OCI-M2 (cell line): ENCODE results near the gene ACE.

Source experiments
- DNase-seq: peaks from one replicate; lab custom pipeline; 2025; ENCODE audit not compliant: unreplicated experiment; lab: John Stamatoyannopoulos, UW

ACE gene

DNA sequence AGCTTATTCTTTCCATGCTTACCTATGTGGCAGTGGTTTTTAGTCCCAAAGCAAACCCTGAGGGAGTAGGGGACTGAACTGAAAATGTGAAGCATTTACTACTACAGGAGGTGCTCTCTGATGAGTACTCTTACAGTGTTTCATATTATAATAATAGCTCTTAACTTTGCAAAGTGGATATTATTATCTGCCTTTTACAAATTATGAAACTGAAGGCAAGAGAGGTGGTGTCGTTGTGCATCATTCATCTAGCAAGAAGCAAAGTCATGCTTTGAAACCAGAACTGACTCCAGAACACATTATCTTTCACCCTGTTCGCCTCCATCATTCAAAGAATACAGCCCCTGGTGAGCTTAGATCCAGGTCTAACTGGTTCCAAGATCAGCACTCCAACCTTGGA lies 38.1 kb downstream of the ACE start:
- no peak for DNase-seq

DNA sequence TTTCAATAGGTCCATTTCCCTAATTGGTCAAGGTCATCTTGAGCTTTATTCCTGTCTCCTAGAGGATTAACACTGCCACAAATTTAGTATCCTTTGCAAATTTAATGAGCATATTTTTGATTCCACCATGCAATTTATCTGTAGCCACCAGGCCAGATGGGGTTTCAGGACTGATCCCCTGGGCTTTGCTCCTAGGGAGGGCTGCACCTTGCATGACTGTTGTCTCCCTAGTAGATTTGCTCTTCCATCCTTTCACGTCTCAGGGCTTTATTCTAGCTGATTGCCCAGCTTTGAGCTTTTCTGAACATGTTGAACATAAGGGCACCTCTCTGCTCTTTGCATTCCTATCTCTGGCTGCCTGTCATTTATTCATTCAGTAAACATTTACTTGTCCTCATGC lies 38.6 kb downstream of the ACE start:
- DNase-seq: no peak

DNA sequence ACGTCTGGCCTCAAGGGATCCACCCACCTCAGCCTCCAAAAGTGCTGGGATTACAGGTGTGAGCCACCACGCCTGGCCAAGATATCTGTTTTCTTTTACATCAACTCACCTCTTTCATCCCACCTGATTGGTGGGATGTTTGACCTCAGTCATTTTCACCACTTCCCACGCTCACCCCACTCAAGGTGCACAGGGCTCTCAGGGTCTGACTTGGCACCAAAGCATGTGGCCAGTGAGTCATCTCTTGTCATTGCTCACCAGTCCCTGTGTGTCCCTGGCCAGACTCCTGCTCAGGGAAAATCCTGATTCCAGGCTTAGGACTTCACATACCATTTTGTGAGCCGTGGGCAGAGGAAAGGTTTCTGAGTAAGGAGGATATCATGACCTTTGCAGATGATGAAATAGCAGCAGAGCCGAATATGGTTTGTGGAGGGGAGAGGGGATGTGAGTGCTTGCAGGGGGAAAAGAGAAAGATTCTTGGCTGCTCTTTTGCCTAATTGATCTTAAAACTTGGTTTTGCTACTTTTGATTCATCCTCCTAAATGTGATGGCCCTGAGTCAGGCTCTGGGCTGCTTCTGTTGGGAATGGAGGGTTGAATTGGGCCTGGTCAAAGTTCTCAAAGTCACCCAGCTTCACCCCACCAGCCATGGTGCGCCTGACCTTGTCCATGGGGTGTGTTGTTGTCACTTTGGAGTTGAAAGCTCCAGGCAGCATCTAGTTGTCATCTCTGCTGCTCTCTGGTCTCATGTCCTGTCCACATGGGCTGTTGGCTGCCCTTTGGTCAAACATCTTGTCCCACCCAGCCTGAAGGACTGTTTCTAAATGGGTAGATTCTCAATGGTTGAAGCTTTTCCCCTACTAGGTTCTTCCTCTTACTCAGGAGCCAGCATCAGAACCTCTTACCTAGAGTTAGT lies 40.3 kb downstream of the ACE start:
- no peak for DNase-seq

DNA sequence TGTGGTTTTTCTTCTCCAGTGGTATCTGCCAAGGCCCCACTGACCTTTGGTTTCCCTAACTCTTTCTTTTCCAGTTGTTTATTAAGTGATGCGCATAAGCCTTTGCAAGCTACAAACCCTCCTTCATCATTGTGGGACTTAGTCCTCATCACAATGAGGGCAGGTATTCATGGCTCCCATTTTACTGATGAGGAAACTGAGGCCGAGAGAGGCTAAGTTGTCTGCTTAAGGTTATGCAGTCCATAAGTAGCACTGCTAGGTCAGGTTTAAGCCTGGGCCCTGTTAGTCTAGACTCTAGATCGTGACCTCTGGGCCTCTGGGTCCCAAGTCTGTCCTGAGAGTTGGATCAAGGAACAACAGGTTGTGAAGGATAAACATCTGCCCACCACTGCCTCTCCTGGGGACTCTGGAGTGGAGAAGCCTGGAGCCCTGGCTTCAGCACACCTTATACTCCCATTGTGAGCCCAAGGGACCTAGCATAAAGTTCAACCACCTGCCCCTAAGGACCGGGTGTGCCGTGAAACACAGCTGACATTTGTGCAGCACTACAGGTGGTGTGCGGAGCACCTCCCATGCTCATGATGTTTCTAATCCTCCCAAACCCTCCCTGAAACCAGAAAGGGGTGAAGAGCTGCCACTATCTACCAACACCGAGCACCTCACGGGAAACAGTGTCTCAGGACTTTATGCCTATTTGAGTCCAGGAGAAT lies 41.1 kb downstream of the ACE start:
- DNase-seq: no peak

DNA sequence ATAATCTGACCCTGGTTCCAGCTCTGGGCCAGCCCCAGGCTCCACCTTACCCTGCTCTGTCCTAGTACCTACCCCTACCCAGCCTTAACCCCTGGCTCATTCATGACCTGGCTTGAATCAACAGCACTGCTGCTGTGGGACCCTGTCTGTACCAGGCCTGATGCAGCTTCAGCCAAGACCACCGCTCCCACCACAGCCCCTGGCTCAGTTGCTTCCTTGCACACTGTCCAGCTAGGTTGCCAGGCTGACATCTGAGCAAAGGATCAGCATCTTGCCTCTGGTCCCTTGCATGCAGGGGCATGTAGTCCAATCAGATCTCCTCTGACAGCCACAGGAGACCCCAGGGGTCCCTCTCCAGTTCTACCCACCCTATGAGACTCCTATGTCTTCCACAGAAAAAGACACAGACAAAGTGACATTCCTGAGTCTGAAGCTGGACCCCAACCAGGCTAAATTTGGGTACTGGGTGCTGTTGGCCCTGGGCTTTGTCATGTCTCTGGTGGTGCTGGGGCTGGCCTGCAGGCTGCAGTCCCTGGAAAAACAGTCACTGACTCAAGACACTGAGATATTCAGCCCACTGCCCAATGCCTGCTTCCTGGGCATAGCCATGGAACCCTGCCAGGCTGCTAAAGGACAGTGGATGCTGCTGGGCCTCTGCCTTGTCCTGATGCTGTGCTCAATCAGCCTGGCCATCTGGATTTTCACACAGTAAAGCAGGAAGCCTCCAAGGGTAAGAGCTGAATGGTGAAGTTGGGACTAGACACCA lies 42.4 kb downstream of the ACE start:
- DNase-seq: no peak

DNA sequence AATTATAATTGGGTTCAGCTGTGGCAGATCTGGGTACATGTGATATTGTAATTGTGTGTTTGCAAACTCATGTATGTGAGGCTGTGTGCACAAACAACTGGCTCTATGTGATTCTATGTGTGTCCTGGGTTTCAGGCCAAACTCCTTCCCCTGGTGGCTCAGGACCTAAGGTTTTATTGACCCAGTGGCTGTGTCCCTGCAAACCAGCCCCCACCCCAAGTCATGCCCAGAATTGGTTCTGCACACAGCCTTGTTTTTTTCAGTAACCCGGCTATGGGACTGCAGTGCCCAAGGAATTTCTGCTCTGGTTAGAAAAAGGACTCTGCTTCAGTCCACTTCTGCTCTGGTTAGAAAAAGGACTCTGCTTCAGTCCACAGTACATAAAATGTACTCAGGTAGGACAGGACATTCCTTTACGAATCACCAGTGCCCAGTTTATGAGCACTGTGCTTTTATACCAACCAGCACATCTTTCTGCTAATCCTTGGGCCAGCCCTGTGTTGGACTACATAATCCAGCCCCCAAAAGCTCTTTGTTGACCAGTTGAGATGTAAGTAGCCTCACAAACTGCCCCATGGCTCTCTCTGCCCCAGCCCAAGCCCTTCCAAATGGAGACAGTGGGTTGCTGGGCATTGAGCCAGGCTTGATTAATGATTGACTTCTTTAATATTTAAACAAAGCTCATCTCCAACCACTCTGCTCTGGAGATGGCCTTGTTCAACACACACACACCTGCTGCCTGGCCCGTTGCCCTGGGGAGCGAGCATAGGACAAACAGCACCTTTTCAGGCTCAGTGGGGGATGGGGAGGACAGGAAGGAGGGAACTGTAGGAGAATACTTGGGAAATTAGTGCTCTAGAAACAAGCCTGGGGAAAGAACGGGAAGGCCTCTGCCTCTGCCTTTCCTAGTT lies 43.4 kb downstream of the ACE start:
- DNase-seq: no peak

DNA sequence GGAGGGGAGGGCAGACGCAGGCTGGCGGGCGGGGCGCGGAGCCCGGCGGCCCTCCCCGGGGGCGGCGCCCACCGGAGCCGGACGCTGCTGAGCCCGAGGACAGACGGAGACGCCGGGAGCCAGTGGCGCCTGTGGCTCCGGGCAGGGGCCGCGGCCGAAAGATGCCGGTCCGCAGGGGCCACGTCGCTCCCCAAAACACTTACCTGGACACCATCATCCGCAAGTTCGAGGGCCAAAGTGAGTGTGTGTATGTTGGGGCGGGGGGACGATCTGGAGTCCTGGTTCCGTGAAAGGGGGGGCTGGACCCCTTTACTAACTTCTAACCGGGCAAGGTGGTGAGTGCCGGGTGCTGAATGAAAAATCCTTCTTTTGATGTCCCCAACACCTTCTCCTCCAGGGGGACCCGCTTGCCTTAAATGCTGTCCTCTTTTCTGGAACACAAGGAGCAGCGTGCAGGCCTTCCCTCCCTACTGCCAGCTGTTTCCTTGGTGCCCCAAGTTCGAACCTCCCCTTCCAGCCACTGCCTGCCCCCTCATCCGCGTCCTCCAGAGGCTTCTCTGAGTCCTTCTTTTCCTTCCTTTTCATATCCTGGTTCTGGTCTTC lies 46.5 kb downstream of the ACE start, which contains the start of gene KCNH6:
Gene KCNH6 (plus strand): TSS at position 106 of the 603 bp plus-strand sequence. CDS start 56 bp downstream, at position 162.
- no peak for DNase-seq

DNA sequence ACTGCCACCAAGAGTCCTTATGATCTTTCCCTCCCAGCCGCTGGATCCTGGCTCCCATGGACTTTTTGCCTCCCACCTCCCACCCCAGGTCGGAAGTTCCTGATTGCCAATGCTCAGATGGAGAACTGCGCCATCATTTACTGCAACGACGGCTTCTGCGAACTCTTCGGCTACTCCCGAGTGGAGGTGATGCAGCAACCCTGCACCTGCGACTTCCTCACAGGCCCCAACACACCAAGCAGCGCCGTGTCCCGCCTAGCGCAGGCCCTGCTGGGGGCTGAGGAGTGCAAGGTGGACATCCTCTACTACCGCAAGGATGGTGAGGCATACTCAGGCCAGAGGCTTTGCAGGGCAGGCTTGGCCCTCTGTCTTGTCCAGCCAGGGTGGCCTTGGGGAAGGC lies 47.2 kb downstream of the ACE start:
- DNase-seq: no peak

DNA sequence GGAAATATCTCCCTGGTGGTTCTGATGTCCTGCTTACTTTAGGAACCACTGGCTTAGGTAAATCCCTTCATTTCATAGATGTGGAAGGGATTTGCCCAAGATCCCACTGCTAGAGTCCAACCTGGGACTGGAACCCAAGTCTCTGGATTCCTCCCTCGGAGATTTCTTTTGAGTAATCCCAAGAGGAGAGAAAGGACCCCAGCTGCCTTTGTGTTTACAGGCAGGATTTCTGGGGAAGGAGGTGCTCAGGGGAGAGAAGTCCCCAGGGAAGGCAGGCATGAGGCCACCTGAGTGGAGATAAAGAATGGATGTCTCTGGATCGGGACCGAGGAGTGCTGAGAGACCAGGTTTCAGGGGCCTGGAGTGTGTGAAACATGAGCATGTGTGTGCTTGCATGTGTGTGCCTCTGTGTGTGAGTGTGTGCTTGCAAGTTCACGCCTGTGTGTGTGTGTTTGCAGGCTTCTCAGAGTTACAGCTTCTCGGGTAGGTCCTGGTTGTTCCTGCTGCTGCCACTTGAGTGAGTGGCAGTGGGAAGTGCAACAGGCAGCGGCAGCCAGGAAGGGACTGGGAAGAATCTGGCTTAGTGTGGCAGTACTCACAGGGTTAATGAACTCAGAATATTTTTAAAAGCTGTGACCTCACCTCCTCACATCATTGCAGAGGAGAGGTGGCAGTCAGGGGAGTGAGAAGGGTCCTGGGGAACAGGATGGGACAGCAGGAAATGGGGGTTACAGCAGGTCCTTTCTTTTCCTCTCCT lies 48.5 kb downstream of the ACE start:
- no peak for DNase-seq

DNA sequence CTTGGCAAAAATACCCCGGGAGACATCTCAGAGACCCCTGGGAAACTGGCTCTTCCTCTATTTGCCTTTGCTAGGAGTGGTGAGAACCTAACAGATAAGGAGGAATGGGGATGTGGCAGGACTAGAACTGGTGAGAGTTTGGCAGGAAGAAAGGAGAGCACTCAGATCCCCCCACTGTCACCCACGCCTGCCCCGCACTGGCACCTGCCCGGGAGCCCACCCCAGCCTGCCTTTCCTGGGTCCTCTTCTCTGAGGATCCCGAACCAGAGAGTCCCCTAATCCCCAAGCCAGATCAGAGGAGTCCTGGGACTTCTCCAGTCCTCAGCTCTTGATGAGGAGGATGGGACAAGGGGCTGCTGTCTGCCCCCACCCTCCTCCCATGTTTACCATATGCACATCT lies 50.0 kb downstream of the ACE start:
- no peak for DNase-seq

DNA sequence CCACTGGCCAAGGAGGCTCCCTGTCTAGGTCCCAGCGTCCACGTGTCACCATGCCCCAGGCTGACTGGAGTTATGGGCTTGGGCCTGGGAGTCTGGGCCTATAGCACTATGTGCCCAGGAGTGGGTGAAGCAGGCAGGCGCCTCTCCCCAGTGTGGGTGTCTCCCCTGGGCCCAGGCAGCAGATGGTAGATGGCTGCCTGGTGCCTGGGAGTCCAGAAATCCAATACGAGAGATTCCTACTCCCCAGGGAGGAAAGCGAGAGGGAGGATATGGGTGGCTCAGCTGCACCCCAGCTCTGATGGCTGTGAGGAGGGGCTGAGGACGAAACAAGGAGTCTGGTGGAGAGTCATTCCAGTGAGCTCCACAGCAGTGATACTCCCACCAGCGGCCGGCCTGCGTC lies 51.3 kb downstream of the ACE start:
- no peak for DNase-seq

DNA sequence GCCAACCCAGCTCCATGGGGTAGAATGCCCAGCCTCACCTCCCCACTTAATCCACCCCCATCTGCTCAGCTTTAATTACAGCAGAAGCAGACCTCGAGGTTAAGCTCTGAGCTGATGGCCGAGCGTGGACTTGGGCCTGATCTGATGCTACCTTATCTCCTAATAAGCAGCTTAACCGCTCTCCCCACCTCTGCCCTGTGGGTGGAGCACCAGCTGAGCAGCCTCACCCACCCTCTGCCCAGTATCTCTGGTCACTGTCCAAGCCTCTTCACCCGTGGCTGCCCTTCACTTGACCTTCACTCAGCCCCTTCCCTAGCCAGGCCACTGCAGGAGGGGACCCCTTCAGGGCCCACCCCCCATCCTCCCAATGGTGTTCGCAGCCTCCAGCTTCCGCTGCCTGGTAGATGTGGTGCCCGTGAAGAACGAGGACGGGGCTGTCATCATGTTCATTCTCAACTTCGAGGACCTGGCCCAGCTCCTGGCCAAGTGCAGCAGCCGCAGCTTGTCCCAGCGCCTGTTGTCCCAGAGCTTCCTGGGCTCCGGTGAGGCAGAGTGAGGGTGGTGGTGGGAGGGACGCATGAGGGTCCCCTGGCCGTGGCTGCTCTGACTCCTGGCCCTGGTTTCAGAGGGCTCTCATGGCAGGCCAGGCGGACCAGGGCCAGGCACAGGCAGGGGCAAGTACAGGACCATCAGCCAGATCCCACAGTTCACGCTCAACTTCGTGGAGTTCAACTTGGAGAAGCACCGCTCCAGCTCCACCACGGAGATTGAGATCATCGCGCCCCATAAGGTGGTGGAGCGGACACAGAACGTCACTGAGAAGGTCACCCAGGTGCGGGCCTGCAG lies 53.1 kb downstream of the ACE start:
- no peak for DNase-seq

DNA sequence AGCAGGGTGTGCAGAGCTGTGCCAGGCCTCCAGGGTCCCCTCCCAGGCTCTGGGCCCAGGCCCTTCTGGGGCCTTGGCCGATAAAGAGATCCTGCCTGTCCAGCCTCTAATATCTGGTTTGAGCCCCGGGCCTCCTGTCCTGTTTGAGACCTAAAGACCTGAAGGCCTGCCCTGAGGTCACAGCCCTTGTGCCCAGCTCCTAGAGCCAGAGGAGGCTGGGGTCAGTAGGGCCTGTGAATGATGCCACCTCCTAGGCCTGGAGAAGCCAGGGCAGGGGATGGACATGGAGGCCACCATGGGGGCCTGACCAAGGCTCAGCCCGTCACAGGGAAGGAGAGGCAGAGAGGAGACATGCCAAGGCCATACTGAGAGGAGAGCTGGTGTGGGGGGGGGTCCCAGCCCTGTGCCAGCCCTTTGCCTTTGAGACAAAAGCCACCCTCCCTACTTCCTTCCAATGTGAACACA lies 53.7 kb downstream of the ACE start:
- DNase-seq: no peak

DNA sequence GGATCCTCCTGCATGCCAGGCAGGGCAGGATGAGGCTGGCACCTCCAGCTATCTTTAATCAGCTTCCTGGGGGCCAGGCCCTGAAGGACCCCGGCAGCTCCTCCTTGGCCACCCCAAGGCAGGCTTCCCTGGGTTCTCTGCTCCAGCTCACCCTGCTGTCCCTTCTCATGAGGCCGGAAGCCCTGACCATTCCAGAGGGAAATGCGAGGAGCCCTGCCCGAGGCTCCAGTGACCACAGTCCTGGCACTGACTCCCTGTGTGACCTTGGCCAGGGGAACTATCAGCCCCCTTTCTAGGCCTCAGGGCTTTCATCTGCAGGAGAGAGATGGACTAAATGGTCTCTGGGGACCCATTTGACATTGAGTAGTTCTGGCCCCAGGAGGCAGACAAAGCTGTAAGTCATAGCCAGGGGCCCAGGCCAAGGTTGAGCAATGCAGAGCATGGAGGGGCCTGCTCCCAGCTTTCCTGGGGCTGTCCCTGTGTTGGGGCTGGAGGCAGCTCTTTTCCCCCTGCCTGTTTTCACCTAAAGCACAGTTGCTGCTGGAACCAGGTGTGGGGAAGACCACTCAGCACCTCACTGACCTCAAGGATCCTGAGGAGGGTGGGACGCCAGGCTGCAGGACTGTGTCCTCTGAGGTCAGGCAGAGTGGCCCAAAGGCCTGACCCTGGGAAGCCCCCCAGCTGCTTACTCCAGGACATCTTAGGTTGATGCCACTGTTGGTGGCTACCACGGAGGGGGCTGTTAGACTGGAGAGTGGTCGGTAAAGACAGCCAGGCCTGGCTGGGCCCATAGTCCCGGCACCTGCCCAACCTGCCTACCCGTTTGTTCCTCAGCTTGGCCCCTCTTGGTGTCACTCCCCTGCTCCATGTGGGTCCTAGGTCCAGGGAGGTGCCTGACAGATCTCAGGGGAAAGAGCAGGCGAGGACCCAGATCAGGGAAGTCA lies 54.4 kb downstream of the ACE start:
- no peak for DNase-seq

DNA sequence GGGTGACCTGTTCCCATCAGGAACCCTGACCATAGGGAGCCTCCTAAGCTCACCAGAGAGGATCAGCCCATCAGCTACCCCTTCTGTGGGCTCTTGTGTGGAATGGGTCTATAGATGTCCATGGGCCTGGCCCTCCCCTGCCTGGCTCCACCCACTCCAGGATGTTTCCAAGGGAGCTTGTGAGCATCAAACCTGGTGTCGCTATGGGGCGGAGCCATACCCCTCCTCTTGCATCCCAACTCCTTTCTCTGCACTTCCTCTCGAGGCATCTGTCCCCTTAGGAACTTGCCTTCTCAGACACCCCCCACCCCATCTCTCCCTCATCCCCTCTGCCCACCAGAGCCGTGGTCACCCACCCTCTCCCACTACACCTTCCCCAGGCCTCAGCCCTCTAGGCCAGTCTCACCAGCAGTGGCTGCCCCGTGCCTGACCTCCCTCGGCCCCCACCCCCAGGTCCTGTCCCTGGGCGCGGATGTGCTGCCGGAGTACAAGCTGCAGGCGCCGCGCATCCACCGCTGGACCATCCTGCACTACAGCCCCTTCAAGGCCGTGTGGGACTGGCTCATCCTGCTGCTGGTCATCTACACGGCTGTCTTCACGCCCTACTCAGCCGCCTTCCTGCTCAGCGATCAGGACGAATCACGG lies 56.7 kb downstream of the ACE start:
- no peak for DNase-seq

DNA sequence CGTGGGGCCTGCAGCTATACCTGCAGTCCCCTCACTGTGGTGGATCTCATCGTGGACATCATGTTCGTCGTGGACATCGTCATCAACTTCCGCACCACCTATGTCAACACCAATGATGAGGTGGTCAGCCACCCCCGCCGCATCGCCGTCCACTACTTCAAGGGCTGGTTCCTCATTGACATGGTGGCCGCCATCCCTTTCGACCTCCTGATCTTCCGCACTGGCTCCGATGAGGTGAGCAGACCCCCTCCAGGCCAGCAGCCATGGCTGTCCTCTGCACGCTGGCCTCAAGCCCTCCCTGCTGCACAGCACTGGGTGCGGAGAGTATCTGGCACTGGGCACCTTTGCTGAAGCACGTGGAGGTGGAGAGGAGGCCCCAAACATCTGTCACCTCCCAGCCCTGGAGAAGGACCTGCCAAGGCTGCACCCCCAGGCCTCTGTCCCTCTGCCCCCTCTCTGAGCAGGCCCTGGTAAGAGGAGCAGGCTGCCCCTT lies 57.3 kb downstream of the ACE start:
- no peak for DNase-seq
